Measurements from ENCODE around the gene FAM53A.
A peak's percentile ranks its signal among the peaks of the same experiment; 100 is the strongest.
"Not testable (repeated sequence)": the region's sequence is repeated elsewhere in the genome, so short reads cannot be mapped to it uniquely, and the experiment has no call there.

FAM53A gene

GRCh38 chr4:1659104-1660043 lies 24.7 kb downstream of the FAM53A start:
- DNase-seq (ENCODE audit: low read depth) = no peak

- no peak for DNase-seq (ENCODE audit: low read depth)
Observed at GRCh38 chr4:1658581-1658980, 25.5 kb downstream of the FAM53A start.

GRCh38 chr4:1658146-1658545 lies 26.0 kb downstream of the FAM53A start:
- no peak for DNase-seq (ENCODE audit: low read depth)

GRCh38 chr4:1656986-1657385 lies 27.1 kb downstream of the FAM53A start:
- DNase-seq (ENCODE audit: low read depth) = no peak

GRCh38 chr4:1656132-1656531 lies 28.0 kb downstream of the FAM53A start:
- DNase-seq (ENCODE audit: low read depth) = no peak

- no peak for DNase-seq (ENCODE audit: low read depth)
Observed at GRCh38 chr4:1655676-1656075, 28.4 kb downstream of the FAM53A start.

GRCh38 chr4:1655081-1655480 lies 29.0 kb downstream of the FAM53A start:
- DNase-seq (ENCODE audit: low read depth) = no peak

- no peak for DNase-seq (ENCODE audit: low read depth)
Observed at GRCh38 chr4:1654216-1654955, 29.7 kb downstream of the FAM53A start.

- DNase-seq (ENCODE audit: low read depth) = no peak
Observed at GRCh38 chr4:1653776-1654175, 30.3 kb downstream of the FAM53A start.

- no peak for DNase-seq (ENCODE audit: low read depth)
Observed at GRCh38 chr4:1652088-1652487, 32.0 kb downstream of the FAM53A start.

GRCh38 chr4:1651609-1652008 lies 32.5 kb downstream of the FAM53A start:
- no peak for DNase-seq (ENCODE audit: low read depth)

- no peak for DNase-seq (ENCODE audit: low read depth)
Observed at GRCh38 chr4:1648962-1649361, 35.2 kb downstream of the FAM53A start.

GRCh38 chr4:1647432-1647831 lies 36.7 kb downstream of the FAM53A start:
- DNase-seq (ENCODE audit: low read depth) = no peak

- no peak for DNase-seq (ENCODE audit: low read depth)
Observed at GRCh38 chr4:1646690-1647089, 37.4 kb downstream of the FAM53A start.

GRCh38 chr4:1644891-1645657 lies 39.0 kb downstream of the FAM53A start:
- peak; percentile 78 for DNase-seq (ENCODE audit: low read depth)

GRCh38 chr4:1643971-1644735 lies 40.0 kb downstream of the FAM53A start:
- DNase-seq (ENCODE audit: low read depth) = no peak

GRCh38 chr4:1642196-1642951 lies 41.7 kb downstream of the FAM53A start:
- no peak for DNase-seq (ENCODE audit: low read depth)

GRCh38 chr4:1641671-1642070 lies 42.4 kb downstream of the FAM53A start:
- no peak for DNase-seq (ENCODE audit: low read depth)

GRCh38 chr4:1640716-1641503 lies 43.2 kb downstream of the FAM53A start:
- DNase-seq (ENCODE audit: low read depth) = not testable (repeated sequence)

- DNase-seq (ENCODE audit: low read depth) = no peak
Observed at GRCh38 chr4:1640190-1640589, 43.9 kb downstream of the FAM53A start.

Measured in fibroblast of gingiva (primary cell).